MM.1S (cell line): Measurements from ENCODE around the gene EFHC2.

ENCODE experiments used
- DNase-seq: peaks from one replicate; pipeline ENCODE4 v3.0.0-alpha.2; 2015
- H2AFZ ChIP-seq: fragments of 300-600 bp; sonication (generic); 2 replicates; pipeline ENCODE4 v1.6.0; 2016; ENCODE audit warnings: antibody characterized with exemption, low read length
- H3F3A ChIP-seq: fragments of 300-600 bp; sonication (generic); 2 replicates; pipeline ENCODE4 v1.6.1; 2016; ENCODE audit warnings: mild to moderate bottlenecking, antibody characterized with exemption, low read length, moderate library complexity, mixed read lengths; ENCODE audit not compliant: insufficient read depth
- H3K27ac ChIP-seq: fragments of 300-600 bp; sonication (generic); 2 replicates; pipeline ENCODE4 v1.5.1; 2016; ENCODE audit warnings: mild to moderate bottlenecking, low read length
- H3K27me3 ChIP-seq: fragments of 300-600 bp; sonication (generic); replicated peaks from 2 replicates; pipeline ENCODE4 v1.6.0; 2016; ENCODE audit warnings: low read length; ENCODE audit not compliant: insufficient read depth
- H3K36me3 ChIP-seq: fragments of 300-600 bp; sonication (generic); replicated peaks from 2 replicates; pipeline ENCODE4 v1.6.1; 2016; ENCODE audit warnings: mild to moderate bottlenecking, low read length, mixed read lengths; ENCODE audit not compliant: insufficient read depth
- H3K4me1 ChIP-seq: fragments of 300-600 bp; sonication (generic); 2 replicates; pipeline ENCODE4 v1.6.1; 2016; ENCODE audit warnings: low read length, mixed read lengths
- H3K4me2 ChIP-seq: fragments of 300-600 bp; sonication (generic); 2 replicates; pipeline ENCODE4 v1.6.0; 2016; ENCODE audit warnings: low read depth, low read length
- H3K4me3 ChIP-seq: fragments of 300-600 bp; sonication (generic); 2 replicates; pipeline ENCODE4 v1.5.1; 2016; ENCODE audit warnings: low read length, mixed read lengths
- H3K79me2 ChIP-seq: fragments of 300-600 bp; sonication (generic); 2 replicates; pipeline ENCODE4 v1.6.1; 2016; ENCODE audit warnings: mixed run types, low read length, mixed read lengths
- H3K9ac ChIP-seq: fragments of 300-600 bp; sonication (generic); 2 replicates; pipeline ENCODE4 v1.6.1; 2016; ENCODE audit warnings: low read length, mixed read lengths
- H3K9me2 ChIP-seq: fragments of 300-600 bp; sonication (generic); replicated peaks from 2 replicates; pipeline ENCODE4 v1.6.1; 2016; ENCODE audit warnings: mild to moderate bottlenecking, low read length, mixed read lengths; ENCODE audit not compliant: insufficient read depth
- H3K9me3 ChIP-seq: fragments of 300-600 bp; sonication (generic); replicated peaks from 2 replicates; pipeline ENCODE4 v1.6.1; 2016; ENCODE audit warnings: mild to moderate bottlenecking, low read length, mixed read lengths; ENCODE audit not compliant: insufficient read depth
- H4K20me1 ChIP-seq: fragments of 300-600 bp; sonication (generic); 2 replicates; pipeline ENCODE4 v1.6.1; 2016; ENCODE audit warnings: mild to moderate bottlenecking, low read length, moderate library complexity, mixed read lengths; ENCODE audit not compliant: insufficient read depth
- EZH2 ChIP-seq: fragments of 300-600 bp; sonication (generic); optimal IDR thresholded peaks from 2 replicates; pipeline ENCODE3; 2017; ENCODE audit warnings: low read depth, mild to moderate bottlenecking, antibody characterized with exemption, low read length, mixed read lengths
- EZH2phosphoT487 ChIP-seq: fragments of 300-600 bp; sonication (generic); IDR thresholded peaks from 2 replicates; pipeline ENCODE4 v1.6.1; 2018; ENCODE audit warnings: antibody characterized with exemption, low read length
- TF ChIP-seq, protein P1 (sequence below): fragments of 300-600 bp; sonication (generic); IDR thresholded peaks from 2 replicates; pipeline ENCODE4 v1.5.1; 2016; ENCODE audit warnings: antibody characterized with exemption, low read length, mixed read lengths

The EFHC2 gene

GRCh38 chrX:44247468-44247867, 96.0 kb downstream of the EFHC2 start:
- Histone ChIP-seq H3K4me3 (no peak overlapping the region), H3K9me3 (no peaks in the 10 kb centered on the region), H3K4me1 (no peaks in the 10 kb centered on the region), H3K9me2 (no peaks in the 10 kb centered on the region), H3K27me3 (no peaks in the 10 kb centered on the region), H3K27ac (no peak overlapping the region), H3F3A (no peaks in the 10 kb centered on the region), H3K79me2 (no peaks in the 10 kb centered on the region), H3K36me3 (no peaks in the 10 kb centered on the region), H2AFZ (no peak overlapping the region), H3K9ac (no peak overlapping the region), H4K20me1 (no peaks in the 10 kb centered on the region), H3K4me2 (no peak overlapping the region)
- TF ChIP-seq, protein P1, sequence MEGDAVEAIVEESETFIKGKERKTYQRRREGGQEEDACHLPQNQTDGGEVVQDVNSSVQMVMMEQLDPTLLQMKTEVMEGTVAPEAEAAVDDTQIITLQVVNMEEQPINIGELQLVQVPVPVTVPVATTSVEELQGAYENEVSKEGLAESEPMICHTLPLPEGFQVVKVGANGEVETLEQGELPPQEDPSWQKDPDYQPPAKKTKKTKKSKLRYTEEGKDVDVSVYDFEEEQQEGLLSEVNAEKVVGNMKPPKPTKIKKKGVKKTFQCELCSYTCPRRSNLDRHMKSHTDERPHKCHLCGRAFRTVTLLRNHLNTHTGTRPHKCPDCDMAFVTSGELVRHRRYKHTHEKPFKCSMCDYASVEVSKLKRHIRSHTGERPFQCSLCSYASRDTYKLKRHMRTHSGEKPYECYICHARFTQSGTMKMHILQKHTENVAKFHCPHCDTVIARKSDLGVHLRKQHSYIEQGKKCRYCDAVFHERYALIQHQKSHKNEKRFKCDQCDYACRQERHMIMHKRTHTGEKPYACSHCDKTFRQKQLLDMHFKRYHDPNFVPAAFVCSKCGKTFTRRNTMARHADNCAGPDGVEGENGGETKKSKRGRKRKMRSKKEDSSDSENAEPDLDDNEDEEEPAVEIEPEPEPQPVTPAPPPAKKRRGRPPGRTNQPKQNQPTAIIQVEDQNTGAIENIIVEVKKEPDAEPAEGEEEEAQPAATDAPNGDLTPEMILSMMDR = no peak
- TF ChIP-seq EZH2 (no peak), EZH2phosphoT487 (no peak)
- DNase-seq = no peak

DNA sequence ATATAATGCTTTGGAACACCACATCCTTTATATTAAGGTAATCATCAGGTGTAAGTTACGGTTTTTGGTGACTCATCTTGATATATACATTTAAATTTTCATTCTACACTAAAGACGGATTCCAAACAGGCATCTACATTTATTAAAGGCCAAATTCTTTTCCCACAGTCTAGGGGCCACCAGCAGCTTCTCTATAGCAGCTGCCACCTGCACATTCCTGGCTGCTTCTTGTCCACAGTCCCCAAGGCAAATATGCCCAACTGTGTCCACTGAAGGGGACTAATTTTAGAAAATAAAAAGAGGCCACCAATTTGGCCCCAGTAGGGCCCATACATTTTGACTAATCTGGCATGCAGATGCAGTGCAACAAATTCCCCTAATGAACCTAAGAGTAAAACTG, 96.6 kb downstream of the EFHC2 start:
- Histone ChIP-seq H3K4me2 (no peak overlapping the region), H3K79me2 (no peaks in the 10 kb centered on the region), H4K20me1 (no peaks in the 10 kb centered on the region), H3K9me2 (no peaks in the 10 kb centered on the region), H3K27me3 (no peaks in the 10 kb centered on the region), H3K4me3 (no peak overlapping the region), H3K9ac (no peak overlapping the region), H3K4me1 (no peaks in the 10 kb centered on the region), H3K36me3 (no peaks in the 10 kb centered on the region), H3F3A (no peaks in the 10 kb centered on the region), H3K9me3 (no peaks in the 10 kb centered on the region), H2AFZ (no peak overlapping the region), H3K27ac (no peak overlapping the region)
- no peak for TF ChIP-seq EZH2
- DNase-seq = no peak

- no peak overlapping the region for H3K27ac ChIP-seq
- H3K4me3 ChIP-seq = no peak overlapping the region
- H3K27me3 ChIP-seq = no peaks in the 10 kb centered on the region
- no peaks in the 10 kb centered on the region for H3K9me2 ChIP-seq
- no peaks in the 10 kb centered on the region for H3F3A ChIP-seq
- DNase-seq = no peak
- H4K20me1 ChIP-seq = no peaks in the 10 kb centered on the region
- H2AFZ ChIP-seq = no peak overlapping the region
- TF ChIP-seq EZH2phosphoT487 = no peak
- TF ChIP-seq, protein P1 = no peak
- no peak for TF ChIP-seq EZH2
- no peaks in the 10 kb centered on the region for H3K79me2 ChIP-seq
- no peaks in the 10 kb centered on the region for H3K4me1 ChIP-seq
- no peak overlapping the region for H3K9ac ChIP-seq
- no peak overlapping the region for H3K4me2 ChIP-seq
- H3K36me3 ChIP-seq = no peaks in the 10 kb centered on the region
- H3K9me3 ChIP-seq = no peaks in the 10 kb centered on the region
Measured at GRCh38 chrX:44245733-44246132, 97.7 kb downstream of the EFHC2 start.

DNA sequence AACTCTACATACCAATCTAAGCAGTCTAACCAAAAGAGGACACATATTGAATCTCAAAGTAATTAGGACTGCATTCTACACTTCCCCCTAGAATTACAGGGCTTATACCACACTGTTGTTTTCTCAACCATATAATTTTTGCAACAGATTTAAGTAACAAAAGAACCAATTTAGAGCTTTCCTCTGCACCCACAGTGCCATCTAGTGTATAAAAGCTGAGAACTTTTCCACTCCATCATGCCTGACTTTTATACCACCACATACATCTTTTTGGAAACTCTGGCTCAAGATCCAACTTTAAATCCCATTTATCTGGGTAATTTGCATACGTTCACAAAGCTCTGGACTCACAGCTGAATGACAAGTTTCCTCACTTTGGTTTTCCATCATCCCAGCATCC, 99.5 kb downstream of the EFHC2 start:
- no peaks in the 10 kb centered on the region for H3F3A ChIP-seq
- no peaks in the 10 kb centered on the region for H3K36me3 ChIP-seq
- H3K9me3 ChIP-seq = no peaks in the 10 kb centered on the region
- no peaks in the 10 kb centered on the region for H3K9me2 ChIP-seq
- TF ChIP-seq EZH2 = no peak
- TF ChIP-seq, protein P1 = peak; percentile 47
- TF ChIP-seq EZH2phosphoT487 = no peak
- no peak overlapping the region for H3K4me3 ChIP-seq
- H3K27me3 ChIP-seq = no peaks in the 10 kb centered on the region
- no peak overlapping the region for H3K27ac ChIP-seq
- no peak overlapping the region for H3K9ac ChIP-seq
- H3K4me1 ChIP-seq = no peaks in the 10 kb centered on the region
- H3K4me2 ChIP-seq = no peak overlapping the region
- no peaks in the 10 kb centered on the region for H4K20me1 ChIP-seq
- no peak overlapping the region for H2AFZ ChIP-seq
- DNase-seq = peak; percentile 15
- no peaks in the 10 kb centered on the region for H3K79me2 ChIP-seq
